ENCODE data around the gene NUDT2. TPM values are rescaled to one million over a fixed set of nuclear protein-coding genes. Genes with fewer than 3 reads are reported as not detected.
"Not testable (repeated sequence)": the region's sequence is repeated elsewhere in the genome, so short reads cannot be mapped to it uniquely, and the experiment has no call there.

NUDT2 gene
- total RNA-seq, 1 experiment from 2014 or later: 17.8 TPM

- ATAC-seq: peak; percentile 39
These were observed 5.5 kb downstream of the NUDT2 start for GRCh38 chr9:34334916-34335315.

GRCh38 chr9:34335376-34335775 is 6.0 kb downstream of the NUDT2 start:
- POLR2A ChIA-PET: interaction anchor here (1.0 to 1.6 kb wide), 2 partner anchors 39 to 44 kb away, joined by 4 read pairs; no protein-coding TSS in a partner anchor
- peaks cover 4% of the 10 kb centered on the region; the same call in 1 of the 2 replicates for H3K36me3 Mint-ChIP-seq
- no peaks in the 10 kb centered on the region for H3K27me3 Mint-ChIP-seq (ENCODE audit: low read depth)
- no peak for TF ChIP-seq NR3C1 (CRISPR knock-in tag; conservative IDR thresholded peaks at IDR 0.05; ENCODE audit: low read depth)
- DNase-seq (ENCODE audit: low spot score) (no peak), ATAC-seq (no peak)
- H3K27ac Mint-ChIP-seq: peak overlapping the region; percentile 84; the same call in 1 of the 2 replicates
- CTCF ChIA-PET: interaction anchor here (1.2 to 7.0 kb wide), 7 partner anchors 8 to 269 kb away, joined by 3 to 168 read pairs (median 6); partner anchors contain the start of gene MYORG
- no peak overlapping the region for H3K4me3 Mint-ChIP-seq
- peaks cover 39% of the 10 kb centered on the region for H3K4me1 Mint-ChIP-seq
- H3K9me3 Mint-ChIP-seq: no peaks in the 10 kb centered on the region

More at GRCh38 chr9:34334916-34335315, 5.5 kb downstream of the NUDT2 start:
- Mint-ChIP-seq H3K9me3 (no peaks in the 10 kb centered on the region), H3K27ac (peak overlapping the region; percentile 84), H3K36me3 (no peaks in the 10 kb centered on the region), H3K4me1 (peaks cover 43% of the 10 kb centered on the region), H3K27me3 (ENCODE audit: low read depth) (no peaks in the 10 kb centered on the region), H3K4me3 (no peak overlapping the region)
- no peak for TF ChIP-seq TP53 (CRISPR knock-in tag; IDR thresholded peaks at IDR 0.05)
- POLR2A ChIA-PET: interaction anchor here (1.0 to 1.6 kb wide), 3 partner anchors 39 to 45 kb away, joined by 3 to 4 read pairs (median 4); no protein-coding TSS in a partner anchor
- no peak for DNase-seq (ENCODE audit: low spot score)
- CTCF ChIA-PET: interaction anchor here (0.5 to 7.0 kb wide), 12 partner anchors 9 to 269 kb away, joined by 3 to 168 read pairs (median 4); partner anchors contain the start of gene MYORG

- Mint-ChIP-seq H3K9me3 (no peaks in the 10 kb centered on the region), H3K27me3 (ENCODE audit: low read depth) (no peaks in the 10 kb centered on the region), H3K36me3 (peaks cover 5% of the 10 kb centered on the region; the same call in 1 of the 2 replicates), H3K4me3 (no peak overlapping the region), H3K4me1 (peaks cover 31% of the 10 kb centered on the region), H3K27ac (no peak overlapping the region; the same call in 1 of the 2 replicates)
- no peak for TF ChIP-seq STAT6 (CRISPR knock-in tag; conservative IDR thresholded peaks at IDR 0.05; ENCODE audit: low read depth)
- TF ChIP-seq CBFB (CRISPR knock-in tag; IDR thresholded peaks at IDR 0.05; ENCODE audit: low read depth): no peak
- TF ChIP-seq ATF6 (CRISPR knock-in tag; IDR thresholded peaks at IDR 0.05): no peak
- TF ChIP-seq SMAD3 (CRISPR knock-in tag; IDR thresholded peaks at IDR 0.05; ENCODE audit: borderline replicate concordance): no peak
- TF ChIP-seq CREM (CRISPR knock-in tag; IDR thresholded peaks at IDR 0.05): no peak
- no peak for TF ChIP-seq ZNF121 (CRISPR knock-in tag; IDR thresholded peaks at IDR 0.05)
- TF ChIP-seq ZNF281 (CRISPR knock-in tag; IDR thresholded peaks at IDR 0.05): no peak
- TF ChIP-seq SMAD4 (CRISPR knock-in tag; IDR thresholded peaks at IDR 0.05): no peak
- no peak for TF ChIP-seq ATF1 (CRISPR knock-in tag; IDR thresholded peaks at IDR 0.05)
- no peak for TF ChIP-seq ZSCAN18 (CRISPR knock-in tag; IDR thresholded peaks at IDR 0.05)
- no peak for TF ChIP-seq TP53 (CRISPR knock-in tag; IDR thresholded peaks at IDR 0.05)
- no peak for TF ChIP-seq CREB1 (CRISPR knock-in tag; IDR thresholded peaks at IDR 0.05)
- TF ChIP-seq NR3C1 (CRISPR knock-in tag; conservative IDR thresholded peaks at IDR 0.05; ENCODE audit: low read depth): no peak
- no peak for TF ChIP-seq ZNF671 (CRISPR knock-in tag; IDR thresholded peaks at IDR 0.05)
- no peak for TF ChIP-seq ZNF396 (CRISPR knock-in tag; IDR thresholded peaks at IDR 0.05; ENCODE audit: borderline replicate concordance)
- ATAC-seq (no peak), DNase-seq (ENCODE audit: low spot score) (no peak)
- POLR2A ChIA-PET: no interaction called here
- CTCF ChIA-PET: interaction anchor here (0.6 to 1.5 kb wide), 11 partner anchors 10 to 85 kb away, joined by 3 to 15 read pairs (median 3); partner anchors contain the start of gene MYORG
These were observed 8.0 kb downstream of the NUDT2 start for GRCh38 chr9:34337403-34337802.

- CTCF ChIA-PET: interaction anchor here (0.6 to 1.5 kb wide), 8 partner anchors 10 to 86 kb away, joined by 3 to 15 read pairs (median 4); partner anchors contain the start of gene MYORG
- H3K9me3 Mint-ChIP-seq; H3K27ac Mint-ChIP-seq; H3K4me3 Mint-ChIP-seq; H3K27me3 Mint-ChIP-seq (ENCODE audit: low read depth); H3K36me3 Mint-ChIP-seq; DNase-seq (ENCODE audit: low spot score); ATAC-seq; POLR2A ChIA-PET: not testable (repeated sequence)
- H3K4me1 Mint-ChIP-seq: peaks cover 25% of the 10 kb centered on the region
These were observed 8.7 kb downstream of the NUDT2 start for GRCh38 chr9:34338079-34338478.

All from WTC11 (cell line).